Progenitor cell of endocrine pancreas (in vitro differentiated cells): Measurements from ENCODE around the gene RASD2. TPM values are rescaled to one million over a fixed set of nuclear protein-coding genes. Genes with fewer than 3 reads are reported as not detected.

ENCODE experiments used
- DNase-seq: peaks from one replicate; pipeline ENCODE4 v3.0.0; 2021; ENCODE audit warnings: low spot score; ENCODE audit not compliant: unreplicated experiment
- H3K27ac Mint-ChIP-seq: 2 replicates; pipeline ENCODE4 v1.8.0; 2021; ENCODE audit warnings: mild to moderate bottlenecking, moderate library complexity, mixed read lengths
- H3K27me3 Mint-ChIP-seq: 2 replicates; pipeline ENCODE4 v1.8.0; 2021; ENCODE audit warnings: mixed read lengths
- H3K36me3 Mint-ChIP-seq: 2 replicates; pipeline ENCODE4 v1.8.0; 2022; ENCODE audit warnings: mixed read lengths; ENCODE audit not compliant: insufficient read depth
- H3K4me1 Mint-ChIP-seq: 2 replicates; pipeline ENCODE4 v1.8.0; 2021; ENCODE audit warnings: low read depth, mixed read lengths
- H3K4me3 Mint-ChIP-seq: 2 replicates; pipeline ENCODE4 v1.8.0; 2021; ENCODE audit warnings: low read depth, mild to moderate bottlenecking, moderate library complexity, mixed read lengths
- H3K9me3 Mint-ChIP-seq: 2 replicates; pipeline ENCODE4 v1.8.0; 2021; ENCODE audit warnings: low read depth, mixed read lengths
- CTCF ChIP-seq: fragments of 200-600 bp; sonication (generic); IDR thresholded peaks from one replicate; pipeline ENCODE4 v1.5.0; 2021; ENCODE audit warnings: antibody characterized with exemption, mild to moderate bottlenecking; ENCODE audit not compliant: unreplicated experiment
- total RNA-seq: library from RNA; stranded (reverse); gene quantifications from 2 replicates; pipeline ENCODE4 v1.2.1, GENCODE V29; 2021

The RASD2 gene
- total RNA-seq, 1 donor from 2014 or later, result 0.07 TPM

GRCh38 chr22:35589071-35589755 is 48.6 kb downstream of the RASD2 start:
- DNase-seq, result no peak
- Mint-ChIP-seq H3K27ac (no peak overlapping the region), H3K27me3 (peaks cover 3% of the 10 kb centered on the region), H3K36me3 (no peaks in the 10 kb centered on the region), H3K9me3 (no peaks in the 10 kb centered on the region), H3K4me3 (no peak overlapping the region), H3K4me1 (peaks cover 1% of the 10 kb centered on the region)
- no peak for TF ChIP-seq CTCF

DNA sequence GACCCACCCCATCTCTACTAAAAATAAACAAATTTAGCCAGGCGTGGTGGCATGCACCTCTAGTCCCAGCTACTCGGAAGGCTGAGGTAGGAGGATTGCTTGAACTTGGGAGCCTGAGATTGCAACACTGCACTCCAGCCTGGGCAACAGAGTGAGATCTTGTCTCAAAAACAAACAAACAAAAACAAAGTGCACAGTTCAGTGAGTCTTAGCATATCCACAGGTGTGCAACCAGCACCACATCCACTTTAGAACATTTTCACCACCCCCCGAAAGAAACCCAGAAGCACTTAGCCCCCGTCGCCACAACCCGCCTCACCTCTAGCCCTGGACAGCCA is 49.1 kb downstream of the RASD2 start:
- Mint-ChIP-seq H3K9me3 (no peaks in the 10 kb centered on the region), H3K27me3 (peaks cover 3% of the 10 kb centered on the region), H3K4me1 (peaks cover 1% of the 10 kb centered on the region), H3K27ac (no peak overlapping the region), H3K36me3 (no peaks in the 10 kb centered on the region), H3K4me3 (no peak overlapping the region)
- DNase-seq, result no peak
- no peak for TF ChIP-seq CTCF

GRCh38 chr22:35590634-35591295 is 50.1 kb downstream of the RASD2 start:
- Mint-ChIP-seq H3K27ac (no peak overlapping the region), H3K4me3 (no peak overlapping the region), H3K27me3 (peaks cover 3% of the 10 kb centered on the region), H3K36me3 (no peaks in the 10 kb centered on the region), H3K4me1 (peaks cover 1% of the 10 kb centered on the region), H3K9me3 (no peaks in the 10 kb centered on the region)
- TF ChIP-seq CTCF, result no peak
- no peak for DNase-seq

- peaks cover 3% of the 10 kb centered on the region for H3K27me3 Mint-ChIP-seq
- H3K27ac Mint-ChIP-seq, result no peak overlapping the region
- H3K36me3 Mint-ChIP-seq, result no peaks in the 10 kb centered on the region
- no peak for TF ChIP-seq CTCF
- no peak overlapping the region for H3K4me3 Mint-ChIP-seq
- DNase-seq, result no peak
- no peaks in the 10 kb centered on the region for H3K9me3 Mint-ChIP-seq
- H3K4me1 Mint-ChIP-seq, result peaks cover 2% of the 10 kb centered on the region
Observed at GRCh38 chr22:35591714-35592417, 51.2 kb downstream of the RASD2 start.

DNA sequence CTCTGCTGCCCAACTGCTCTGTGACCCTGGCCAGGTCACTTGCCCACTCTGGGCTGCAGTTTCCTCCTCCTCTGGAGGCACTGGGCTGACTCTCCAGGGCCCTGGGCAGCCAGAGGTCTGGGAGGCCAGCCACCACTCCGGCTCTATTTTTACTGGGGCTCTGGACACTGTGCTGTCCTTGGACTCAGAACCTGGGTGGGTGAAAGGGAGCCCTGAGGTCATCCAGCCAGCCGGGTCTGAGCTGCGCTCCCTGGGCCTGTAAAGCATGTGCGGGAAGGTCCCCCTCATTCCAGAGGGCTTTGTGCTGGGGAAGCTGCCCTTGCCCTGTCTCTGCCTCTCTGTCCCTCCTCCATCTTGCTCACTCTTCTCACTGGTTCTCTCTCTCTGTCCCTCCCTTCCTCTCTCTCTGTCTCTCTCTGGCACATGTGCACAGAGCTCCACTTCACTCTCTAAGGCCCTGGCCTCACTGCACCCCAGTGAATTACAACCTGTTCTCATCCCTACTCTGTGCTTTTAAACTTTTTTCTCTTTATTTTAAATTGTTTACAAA is 51.9 kb downstream of the RASD2 start:
- Mint-ChIP-seq H3K4me1 (peaks cover 2% of the 10 kb centered on the region), H3K9me3 (no peaks in the 10 kb centered on the region), H3K27me3 (peaks cover 3% of the 10 kb centered on the region)

More for the DNA sequence above, 51.9 kb downstream of the RASD2 start:
- Mint-ChIP-seq H3K27ac (no peak overlapping the region), H3K36me3 (no peaks in the 10 kb centered on the region), H3K4me3 (no peak overlapping the region)
- TF ChIP-seq CTCF, result no peak
- DNase-seq, result no peak
